HCT116 (cell line): ENCODE results near the gene PIPOX. TPM values are rescaled to one million over a fixed set of nuclear protein-coding genes. Genes with fewer than 3 reads are reported as not detected.

Source experiments
- ATAC-seq: fragments of 200-7000 bp; cut with Tn5 transposase; 2 replicates; pipeline ENCODE4 v1.9.1; 2020; ENCODE audit warnings: mild to moderate bottlenecking, moderate library complexity
- BruUV-seq: library from RNA; stranded (reverse); fragments of 400-500 nt; replicated peaks from 2 replicates; lab custom pipeline; 2021; lab: Mats Ljungman, UMichigan
- CTCF ChIA-PET: fragments of 300-600 bp; sonication (Branson Sonifier 250); formaldehyde crosslinking; loops from one replicate; lab custom pipeline; 2021; ENCODE audit warnings: antibody characterized with exemption; lab: Charles Lee
- POLR2A ChIA-PET: fragments of 300-600, 350-600 bp; sonication (Branson Sonifier 250); formaldehyde crosslinking; loops from one replicate; lab custom pipeline; 2021; ENCODE audit warnings: antibody characterized with exemption; lab: Charles Lee
- RAD21 ChIA-PET, 2 experiments: fragments of 300-600 bp; sonication (Branson Sonifier 250); formaldehyde crosslinking; loops; one replicate each; lab custom pipeline; 2023; ENCODE audit warnings: low total read pairs in 2 of 2; ENCODE audit not compliant: uncharacterized antibody in 2 of 2, unreplicated experiment in 2 of 2, low non-redundant PET in 1 of 2; lab: Charles Lee
- DNase-seq: peaks from one replicate; pipeline ENCODE4 v3.0.0-alpha.2; 2010; ENCODE audit warnings: low read depth, low spot score
- H2AFZ ChIP-seq: fragments of 200-600 bp; shearing (Covaris generic), sonication (generic); 2 replicates; pipeline ENCODE4 v1.6.1; 2017; ENCODE audit warnings: low read depth, mixed run types, mixed read lengths, antibody characterized with exemption, low read length; ENCODE audit not compliant: poor library complexity, severe bottlenecking
- H3K27ac ChIP-seq: 2 replicates; pipeline ENCODE4 v1.5.1; 2012; ENCODE audit warnings: low read depth, low read length
- H3K27me3 ChIP-seq: fragments of 200-600 bp; sonication (generic); 2 replicates; pipeline ENCODE4 v1.6.1; 2016; ENCODE audit warnings: mixed run types, low read length, mixed read lengths; ENCODE audit not compliant: insufficient read depth
- H3K36me3 ChIP-seq, 2 experiments: fragments of 200-500 bp in 1 of 2; fragments of 200-600 bp in 1 of 2; sonication (Bioruptor generic) in 1 of 2; sonication (generic) in 1 of 2; 2 replicates each; pipeline versions ENCODE4 v1.5.1 to v1.6.1; 2014 to 2016; ENCODE audit warnings: low read length in 2 of 2, inconsistent platforms in 1 of 2, mixed read lengths in 1 of 2, mixed run types in 1 of 2; ENCODE audit not compliant: insufficient read depth in 2 of 2, control insufficient read depth in 1 of 2
- H3K4me1 ChIP-seq, 2 experiments: fragments of 200-600 bp in 1 of 2; sonication (generic) in 1 of 2; 2 replicates each; pipeline versions ENCODE4 v1.5.1 to v1.6.1; 2012 to 2017; ENCODE audit warnings: low read length in 2 of 2, inconsistent platforms in 1 of 2, mild to moderate bottlenecking in 1 of 2, mixed read lengths in 1 of 2, mixed run types in 1 of 2, moderate library complexity in 1 of 2; ENCODE audit not compliant: insufficient read depth in 2 of 2, control insufficient read depth in 1 of 2
- H3K4me2 ChIP-seq: fragments of 200-600 bp; sonication (generic); 2 replicates; pipeline ENCODE4 v1.6.1; 2017; ENCODE audit warnings: mixed run types, low read length, mixed read lengths
- H3K4me3 ChIP-seq, 2 experiments: fragments of 200-600 bp in 1 of 2; sonication (generic) in 1 of 2; replicated peaks in 1 of 2; 2 replicates each; pipeline ENCODE4 v1.5.1; 2011 to 2016; ENCODE audit warnings: low read length in 2 of 2, control low read depth in 1 of 2, low read depth in 1 of 2, mild to moderate bottlenecking in 1 of 2, mixed read lengths in 1 of 2, mixed run types in 1 of 2
- H3K79me2 ChIP-seq: fragments of 200-600 bp; sonication (generic); 2 replicates; pipeline ENCODE4 v1.6.1; 2017; ENCODE audit warnings: mild to moderate bottlenecking, mixed run types, low read length, moderate library complexity, mixed read lengths; ENCODE audit not compliant: insufficient read depth
- H3K9ac ChIP-seq: fragments of 200-600 bp; sonication (generic); 2 replicates; pipeline ENCODE4 v1.6.1; 2016; ENCODE audit warnings: low read length, mixed read lengths
- H3K9me2 ChIP-seq: fragments of 200-600 bp; sonication (generic), shearing (Covaris generic); 2 replicates; pipeline ENCODE4 v1.6.1; 2017; ENCODE audit warnings: mixed run types, mild to moderate bottlenecking, moderate library complexity; ENCODE audit not compliant: insufficient read depth
- H3K9me3 ChIP-seq, 2 experiments: fragments of 200-500 bp in 1 of 2; fragments of 200-600 bp in 1 of 2; sonication (Bioruptor generic) in 1 of 2; sonication (generic) in 1 of 2; 2 replicates each; pipeline ENCODE4 v1.6.1; 2014 to 2017; ENCODE audit warnings: low read length in 2 of 2, mixed read lengths in 2 of 2, inconsistent platforms in 1 of 2, low read depth in 1 of 2, mild to moderate bottlenecking in 1 of 2, mixed run types in 1 of 2, moderate library complexity in 1 of 2; ENCODE audit not compliant: control insufficient read depth in 1 of 2, insufficient read depth in 1 of 2
- H4K20me1 ChIP-seq: fragments of 200-600 bp; sonication (generic), shearing (Covaris generic); 2 replicates; pipeline ENCODE4 v1.6.1; 2017; ENCODE audit warnings: mixed run types, mild to moderate bottlenecking, moderate library complexity; ENCODE audit not compliant: insufficient read depth
- ELF1 ChIP-seq: IDR thresholded peaks from 2 replicates; pipeline ENCODE4 v1.6.1; 2012; ENCODE audit warnings: low read depth, borderline replicate concordance
- EZH2phosphoT487 ChIP-seq: fragments of 200-600 bp; IDR thresholded peaks from 2 replicates; pipeline ENCODE4 v1.6.1; 2018; ENCODE audit warnings: antibody characterized with exemption, borderline replicate concordance
- FOSL1 ChIP-seq: IDR thresholded peaks from 2 replicates; pipeline ENCODE4 v1.6.1; 2012; ENCODE audit warnings: low read depth
- JUND ChIP-seq: IDR thresholded peaks from 2 replicates; pipeline ENCODE4 v1.6.1; 2012
- MAX ChIP-seq: IDR thresholded peaks from 2 replicates; pipeline ENCODE4 v1.6.1; 2012
- POLR2A ChIP-seq: IDR thresholded peaks from 2 replicates; pipeline ENCODE4 v1.7.0; 2011; ENCODE audit warnings: borderline replicate concordance; ENCODE audit not compliant: insufficient read depth, insufficient read length; ENCODE audit errors: extremely low read depth
- POLR2AphosphoS5 ChIP-seq: IDR thresholded peaks from 2 replicates; pipeline ENCODE4 v1.6.1; 2011; ENCODE audit warnings: mild to moderate bottlenecking, low read depth, low read length, moderate library complexity
- RAD21 ChIP-seq: IDR thresholded peaks from 2 replicates; pipeline ENCODE4 v1.6.1; 2012; ENCODE audit warnings: low read depth, mild to moderate bottlenecking
- SP1 ChIP-seq: IDR thresholded peaks from 2 replicates; pipeline ENCODE4 v1.6.1; 2012; ENCODE audit warnings: low read depth
- SRF ChIP-seq: IDR thresholded peaks from 2 replicates; pipeline ENCODE4 v1.6.1; 2012; ENCODE audit warnings: low read depth
- YY1 ChIP-seq: IDR thresholded peaks from 2 replicates; pipeline ENCODE4 v1.6.1; 2011; ENCODE audit warnings: low read length, low read depth, moderate library complexity, mild to moderate bottlenecking; ENCODE audit not compliant: insufficient replicate concordance; ENCODE audit errors: extremely low read depth
- ZBTB33 ChIP-seq: IDR thresholded peaks from 2 replicates; pipeline ENCODE4 v1.6.1; 2011; ENCODE audit warnings: mild to moderate bottlenecking, low read length, moderate library complexity; ENCODE audit not compliant: insufficient replicate concordance; ENCODE audit errors: extremely low read depth
- intact Hi-C: fragments of 100-400 bp; cut with micrococcal nuclease; formaldehyde crosslinking; loops from 2 replicates; pipeline ENCODE4 v1.10.0; 2022
- total RNA-seq: library from RNA; stranded (reverse); gene quantifications from one replicate; pipeline ENCODE4 v1.2.1, GENCODE V29; 2021; ENCODE audit not compliant: unreplicated experiment
- TF ChIP-seq, protein P1 (sequence below), 3 experiments: fragments of 200-600 bp in 1 of 3; sonication (generic) in 1 of 3; IDR thresholded peaks in 2 of 3; conservative IDR thresholded peaks in 1 of 3; 2 replicates each; pipeline ENCODE4 v1.5.1; 2012 to 2017; ENCODE audit warnings: low read depth in 2 of 3, low read length in 2 of 3, antibody characterized with exemption in 1 of 3, borderline replicate concordance in 1 of 3, control low read depth in 1 of 3, mild to moderate bottlenecking in 1 of 3, mixed read lengths in 1 of 3, mixed run types in 1 of 3, moderate library complexity in 1 of 3; ENCODE audit not compliant: insufficient read depth in 1 of 3

Gene PIPOX
- total RNA-seq, 1 experiment from 2014 or later = 1.8 TPM

- H3K9ac ChIP-seq = no peak overlapping the region
- no peaks in the 10 kb centered on the region for H3K79me2 ChIP-seq
- no peak overlapping the region for H3K4me2 ChIP-seq
- no TSS peak for BruUV-seq
- RAD21 ChIA-PET = no interaction called here
- DNase-seq = no peak
- intact Hi-C loops = no loop called here
- no peak for TF ChIP-seq EZH2phosphoT487
- TF ChIP-seq YY1 = no peak
- TF ChIP-seq ELF1 = no peak
- no peak for TF ChIP-seq FOSL1
- TF ChIP-seq POLR2AphosphoS5 = no peak
- no peak for TF ChIP-seq MAX
- TF ChIP-seq, protein P1, sequence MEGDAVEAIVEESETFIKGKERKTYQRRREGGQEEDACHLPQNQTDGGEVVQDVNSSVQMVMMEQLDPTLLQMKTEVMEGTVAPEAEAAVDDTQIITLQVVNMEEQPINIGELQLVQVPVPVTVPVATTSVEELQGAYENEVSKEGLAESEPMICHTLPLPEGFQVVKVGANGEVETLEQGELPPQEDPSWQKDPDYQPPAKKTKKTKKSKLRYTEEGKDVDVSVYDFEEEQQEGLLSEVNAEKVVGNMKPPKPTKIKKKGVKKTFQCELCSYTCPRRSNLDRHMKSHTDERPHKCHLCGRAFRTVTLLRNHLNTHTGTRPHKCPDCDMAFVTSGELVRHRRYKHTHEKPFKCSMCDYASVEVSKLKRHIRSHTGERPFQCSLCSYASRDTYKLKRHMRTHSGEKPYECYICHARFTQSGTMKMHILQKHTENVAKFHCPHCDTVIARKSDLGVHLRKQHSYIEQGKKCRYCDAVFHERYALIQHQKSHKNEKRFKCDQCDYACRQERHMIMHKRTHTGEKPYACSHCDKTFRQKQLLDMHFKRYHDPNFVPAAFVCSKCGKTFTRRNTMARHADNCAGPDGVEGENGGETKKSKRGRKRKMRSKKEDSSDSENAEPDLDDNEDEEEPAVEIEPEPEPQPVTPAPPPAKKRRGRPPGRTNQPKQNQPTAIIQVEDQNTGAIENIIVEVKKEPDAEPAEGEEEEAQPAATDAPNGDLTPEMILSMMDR (IDR thresholded peaks at IDR 0.05 in 2 of 3, conservative IDR thresholded peaks at IDR 0.05 in 1 of 3; ENCODE audit: borderline replicate concordance in 1 of 3, insufficient read depth in 1 of 3, low read depth in 2 of 3, low read length in 2 of 3) = no peak
- no peaks in the 10 kb centered on the region for H3K9me3 ChIP-seq
- H3K27me3 ChIP-seq = no peaks in the 10 kb centered on the region
- H3K9me2 ChIP-seq = no peaks in the 10 kb centered on the region
- H2AFZ ChIP-seq = no peak overlapping the region
- no peak overlapping the region for H3K4me3 ChIP-seq
- CTCF ChIA-PET = no interaction called here
- no peaks in the 10 kb centered on the region for H3K36me3 ChIP-seq
- POLR2A ChIA-PET = no interaction called here
- ATAC-seq = no peak
- H3K27ac ChIP-seq = no peak overlapping the region
- H3K4me1 ChIP-seq = no peaks in the 10 kb centered on the region
- H4K20me1 ChIP-seq = no peaks in the 10 kb centered on the region
Observed at GRCh38 chr17:29061036-29061435, 18.1 kb downstream of the PIPOX start.

GRCh38 chr17:29062215-29062614 is 19.3 kb downstream of the PIPOX start:
- Histone ChIP-seq H3K27ac (no peak overlapping the region), H3K4me3 (no peak overlapping the region), H3K9me2 (no peaks in the 10 kb centered on the region), H2AFZ (no peak overlapping the region), H3K36me3 (no peaks in the 10 kb centered on the region), H3K79me2 (no peaks in the 10 kb centered on the region), H3K27me3 (no peaks in the 10 kb centered on the region), H3K4me2 (no peak overlapping the region), H3K9ac (no peak overlapping the region), H3K9me3 (no peaks in the 10 kb centered on the region), H4K20me1 (no peaks in the 10 kb centered on the region), H3K4me1 (no peaks in the 10 kb centered on the region)
- no TSS peak for BruUV-seq
- TF ChIP-seq MAX (no peak), RAD21 (no peak), ELF1 (no peak), ZBTB33 (no peak), JUND (no peak), SP1 (no peak), SRF (no peak), FOSL1 (no peak), POLR2A (no peak)
- TF ChIP-seq, protein P1 (IDR thresholded peaks at IDR 0.05 in 2 of 3, conservative IDR thresholded peaks at IDR 0.05 in 1 of 3; ENCODE audit: borderline replicate concordance in 1 of 3, insufficient read depth in 1 of 3, low read depth in 2 of 3, low read length in 2 of 3) = no peak
- DNase-seq = no peak
- ChIA-PET RAD21 (no interaction called here), CTCF (no interaction called here), POLR2A (no interaction called here)
- intact Hi-C loops = no loop called here
- no peak for ATAC-seq
